ENCODE measurements around the gene RAD51B.
"Not testable (repeated sequence)": the region's sequence is repeated elsewhere in the genome, so short reads cannot be mapped to it uniquely, and the experiment has no call there.

The RAD51B gene

DNA sequence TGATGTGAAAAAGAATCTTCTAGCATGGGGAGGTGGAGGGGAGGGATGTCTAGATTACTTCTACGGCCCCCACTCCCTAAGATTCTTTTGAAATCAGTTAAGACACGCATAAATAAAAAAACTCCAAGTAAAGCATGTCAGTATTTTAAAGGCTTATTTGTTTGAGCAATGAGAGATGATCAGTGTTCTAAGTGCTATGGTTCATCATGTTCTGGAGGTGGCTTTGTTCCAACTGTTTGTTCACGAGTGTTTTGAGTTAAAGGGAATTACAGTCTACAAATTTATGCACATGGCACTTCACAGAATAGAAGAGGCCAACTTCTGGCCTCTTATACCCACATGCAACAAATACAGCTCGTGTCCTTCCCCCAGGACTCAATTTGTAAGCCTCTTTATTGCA is 394.9 kb downstream of the RAD51B start:
- DNase-seq (ENCODE audit: low spot score): no peak

- no peak for DNase-seq (ENCODE audit: low spot score)
Observed at GRCh38 chr14:68215629-68216028, 396.1 kb downstream of the RAD51B start.

DNA sequence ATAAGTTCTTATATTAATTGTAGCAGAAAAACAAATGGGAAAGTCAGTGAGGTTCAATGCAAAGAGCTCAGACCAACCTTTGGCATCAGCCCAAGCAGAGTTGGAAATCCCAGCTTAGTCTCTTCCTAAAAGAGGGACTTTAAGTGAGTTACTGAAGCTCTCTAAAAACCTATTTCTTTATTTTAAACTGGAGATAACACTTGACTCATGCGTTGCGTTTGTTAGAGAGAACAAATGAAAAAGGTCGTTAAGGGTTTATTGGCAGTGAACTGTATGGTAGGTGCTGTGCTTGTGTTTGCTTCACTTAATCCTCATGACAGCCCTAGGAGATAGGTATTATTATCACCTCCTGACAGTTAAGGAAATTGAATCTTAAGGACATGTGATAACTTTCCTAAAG is 396.5 kb downstream of the RAD51B start:
- DNase-seq (ENCODE audit: low spot score): no peak

DNA sequence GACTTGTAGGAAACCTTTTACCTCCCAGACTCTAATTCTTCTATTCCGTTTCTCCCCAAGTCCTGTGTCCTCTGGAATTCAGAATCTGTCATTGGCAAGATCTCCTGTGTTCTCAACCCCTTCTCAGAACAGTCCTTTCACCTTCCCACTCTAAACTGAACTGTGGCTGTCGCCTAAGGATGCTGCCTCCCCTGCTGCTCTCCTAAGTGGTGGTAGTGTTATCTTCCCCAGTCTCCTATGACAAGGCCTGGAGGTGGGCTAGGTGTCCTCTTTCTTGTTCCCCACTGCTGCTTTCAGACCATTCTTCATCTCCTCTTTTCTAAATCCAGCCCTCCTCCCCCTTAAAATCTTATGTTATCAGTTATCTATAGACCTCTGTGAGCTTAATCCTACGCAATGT is 397.4 kb downstream of the RAD51B start:
- no peak for DNase-seq (ENCODE audit: low spot score)

GRCh38 chr14:68217791-68218340 is 398.3 kb downstream of the RAD51B start:
- no peak for DNase-seq (ENCODE audit: low spot score)

DNA sequence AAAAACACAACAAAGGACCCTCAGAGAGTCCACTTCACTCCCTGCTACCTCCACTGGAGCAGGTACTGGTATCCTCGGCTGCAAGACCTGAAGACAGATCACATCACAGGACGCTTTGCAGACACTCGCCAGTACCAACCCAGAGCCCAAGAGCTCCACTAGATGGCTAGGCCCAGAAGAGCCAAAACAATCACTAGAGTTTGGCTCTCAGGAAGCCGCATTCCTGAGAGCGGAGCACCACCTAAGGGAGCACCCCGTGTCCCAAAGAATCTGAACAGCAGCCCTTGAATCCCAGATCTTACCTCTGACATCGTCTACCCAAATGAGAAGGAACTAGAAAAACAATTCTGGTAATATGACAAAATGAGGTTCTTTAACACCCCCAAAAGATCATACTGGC is 399.8 kb downstream of the RAD51B start:
- no peak for DNase-seq (ENCODE audit: low spot score)

GRCh38 chr14:68221046-68221445 is 401.5 kb downstream of the RAD51B start:
- DNase-seq (ENCODE audit: low spot score): not testable (repeated sequence)

- no peak for DNase-seq (ENCODE audit: low spot score)
Observed at GRCh38 chr14:68222154-68222553, 402.6 kb downstream of the RAD51B start.

DNA sequence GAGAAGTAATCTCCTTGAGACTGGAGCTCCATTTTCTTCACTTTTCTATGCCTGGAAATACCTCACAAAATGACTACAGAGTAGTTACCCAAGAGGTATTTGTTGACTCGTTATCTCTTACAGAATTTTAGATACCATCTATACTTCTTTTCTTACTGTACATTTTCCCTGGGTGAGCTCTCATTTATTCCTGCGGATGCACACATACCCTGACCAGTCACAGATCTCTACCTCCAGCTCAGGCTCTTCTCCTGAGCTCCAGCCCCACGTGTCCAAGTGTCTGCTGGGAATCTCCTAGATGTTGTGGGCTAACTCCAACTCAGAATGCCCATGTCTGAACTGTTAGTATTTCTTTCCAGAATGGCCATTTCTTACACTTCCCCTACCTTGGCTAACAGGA is 403.1 kb downstream of the RAD51B start:
- DNase-seq (ENCODE audit: low spot score): no peak

DNA sequence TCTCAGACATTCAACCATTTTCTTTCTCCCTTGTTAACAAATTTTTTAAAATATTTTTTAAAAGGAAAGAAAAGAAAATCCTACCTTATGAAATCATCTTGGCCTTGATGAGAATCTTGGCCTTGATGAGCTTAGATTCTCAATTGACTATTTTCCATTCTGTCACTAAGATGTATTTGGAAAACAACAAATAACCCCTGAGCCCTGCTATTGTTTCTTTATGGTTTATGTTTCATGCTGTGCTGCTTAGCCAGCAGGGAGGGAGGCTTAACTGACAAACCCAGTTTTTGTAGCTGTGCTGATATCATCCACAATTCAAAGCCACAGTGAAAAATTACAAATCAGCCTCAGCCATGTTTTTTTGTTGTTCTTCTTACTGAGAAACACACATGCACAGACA is 404.1 kb downstream of the RAD51B start:
- DNase-seq (ENCODE audit: low spot score): no peak

DNA sequence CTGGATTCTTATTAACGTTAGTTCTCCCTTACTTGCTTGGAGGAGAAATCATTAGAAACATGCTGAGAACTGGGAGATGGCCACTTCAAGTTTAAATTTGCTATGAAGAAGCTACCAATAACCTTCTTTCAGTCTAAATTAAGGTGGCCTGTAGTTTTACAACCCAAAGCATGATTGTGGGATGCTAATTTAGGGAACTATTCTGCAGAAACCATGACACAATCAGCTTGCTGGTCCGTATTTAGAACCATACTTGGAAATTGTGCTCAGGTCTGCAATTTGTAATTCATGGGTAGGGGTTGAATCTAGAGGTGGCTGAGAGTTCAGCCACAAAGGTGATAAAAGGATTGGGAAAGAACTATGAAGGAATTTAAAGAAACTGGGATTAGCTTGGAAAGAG is 405.7 kb downstream of the RAD51B start:
- no peak for DNase-seq (ENCODE audit: low spot score)

GRCh38 chr14:68226523-68226922 is 406.9 kb downstream of the RAD51B start:
- DNase-seq (ENCODE audit: low spot score): no peak

GRCh38 chr14:68228656-68229055 is 409.1 kb downstream of the RAD51B start:
- DNase-seq (ENCODE audit: low spot score): no peak

DNA sequence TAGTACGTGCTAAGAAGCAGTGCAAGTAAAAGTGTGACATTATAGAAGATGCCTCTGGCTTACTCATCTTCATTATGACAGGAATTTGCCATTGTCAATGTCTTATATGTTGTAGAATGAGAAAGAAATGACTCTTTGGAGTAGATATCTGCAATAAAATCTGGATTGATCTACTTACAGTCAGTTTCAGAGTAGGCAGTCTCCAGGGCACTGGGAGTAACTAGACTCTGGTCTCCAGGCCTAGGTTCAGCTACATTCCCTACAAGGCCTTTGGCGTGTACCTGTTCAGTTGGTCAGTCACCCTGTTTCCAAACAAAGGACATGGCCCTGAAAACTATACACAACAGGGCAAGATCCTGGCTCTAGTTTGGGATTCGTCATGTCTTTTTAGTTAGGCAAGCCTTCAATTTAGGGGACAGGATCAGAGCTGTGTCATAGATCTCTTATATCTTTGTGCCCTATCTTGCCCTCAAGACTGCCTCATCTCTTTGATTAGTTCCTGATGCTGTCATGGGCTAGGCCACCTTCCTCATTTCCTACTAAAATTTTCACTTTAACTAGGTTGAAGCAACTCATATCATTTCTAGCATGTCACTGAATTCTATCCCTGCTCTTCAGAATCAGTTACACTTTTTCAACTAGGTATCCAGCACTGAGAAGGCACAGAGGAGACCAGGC is 410.0 kb downstream of the RAD51B start:
- DNase-seq (ENCODE audit: low spot score): no peak

DNA sequence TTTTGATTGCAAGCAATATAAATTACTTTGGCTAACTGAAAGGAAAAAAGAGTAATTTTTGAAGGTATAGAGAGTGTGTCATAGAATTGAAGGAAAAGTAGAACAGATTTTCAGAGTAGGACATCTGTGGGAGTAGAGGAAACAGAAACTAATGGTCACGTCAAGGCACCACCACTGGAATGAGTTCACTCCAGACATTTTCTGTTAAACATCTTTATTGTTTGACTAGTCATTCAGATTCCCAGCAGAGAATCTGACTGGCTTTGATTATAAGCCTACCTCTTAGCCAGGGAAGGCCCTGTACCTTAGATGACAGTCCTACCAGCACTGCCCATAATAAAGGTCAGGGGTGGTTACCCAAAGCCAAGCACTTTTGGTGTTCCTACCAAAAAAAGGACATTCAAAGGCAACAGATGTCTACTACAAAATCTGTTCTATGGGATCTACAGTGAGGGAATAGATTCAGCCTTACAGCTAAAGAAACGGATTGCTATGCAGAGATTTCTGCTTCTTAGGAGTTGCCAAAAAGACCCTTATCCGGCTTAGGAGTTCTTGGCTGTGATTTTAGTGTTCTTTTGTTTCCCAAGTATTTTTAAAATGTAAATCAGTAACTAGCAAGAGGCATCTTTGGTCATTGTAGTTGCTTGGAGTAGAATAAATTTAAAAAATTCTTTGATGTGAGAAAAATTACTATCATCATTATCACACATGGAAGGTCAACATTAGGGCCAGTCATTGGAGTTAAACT is 410.8 kb downstream of the RAD51B start:
- DNase-seq (ENCODE audit: low spot score): no peak

DNA sequence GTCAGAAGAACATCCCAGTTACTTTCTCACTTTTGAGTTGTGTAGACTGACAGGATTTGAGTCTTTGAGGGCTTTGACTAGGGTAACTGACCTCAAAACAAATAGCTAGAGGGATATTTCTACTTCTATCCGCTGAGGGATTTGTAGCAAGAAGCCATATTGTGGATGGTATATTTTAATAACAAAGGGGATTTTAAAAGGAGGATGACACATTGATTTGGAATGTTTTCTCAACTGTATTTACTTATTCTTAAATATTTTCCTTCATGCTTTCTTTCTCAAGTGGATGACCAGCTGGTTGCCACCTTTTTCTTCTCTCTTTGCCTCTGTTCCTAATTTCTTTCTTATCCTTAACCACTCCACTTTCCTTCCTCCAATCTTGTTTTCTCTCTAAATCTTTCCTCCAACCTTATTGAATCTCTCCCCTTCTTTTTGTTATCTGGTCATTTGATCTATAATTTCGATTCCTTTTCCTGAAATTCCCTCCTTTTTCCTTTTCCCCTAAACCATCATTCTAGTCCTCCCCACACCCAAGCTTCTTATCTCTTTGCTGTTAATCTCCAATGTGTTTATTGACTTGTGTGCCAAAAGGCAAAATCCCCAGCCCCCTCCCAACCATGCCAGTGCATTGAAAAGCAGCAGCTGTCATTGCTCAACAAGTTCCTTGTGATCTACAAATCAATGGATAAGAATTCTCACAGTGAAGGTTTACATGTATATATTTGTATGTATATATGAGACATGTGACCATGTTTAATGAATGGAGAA is 411.6 kb downstream of the RAD51B start:
- no peak for DNase-seq (ENCODE audit: low spot score)

DNA sequence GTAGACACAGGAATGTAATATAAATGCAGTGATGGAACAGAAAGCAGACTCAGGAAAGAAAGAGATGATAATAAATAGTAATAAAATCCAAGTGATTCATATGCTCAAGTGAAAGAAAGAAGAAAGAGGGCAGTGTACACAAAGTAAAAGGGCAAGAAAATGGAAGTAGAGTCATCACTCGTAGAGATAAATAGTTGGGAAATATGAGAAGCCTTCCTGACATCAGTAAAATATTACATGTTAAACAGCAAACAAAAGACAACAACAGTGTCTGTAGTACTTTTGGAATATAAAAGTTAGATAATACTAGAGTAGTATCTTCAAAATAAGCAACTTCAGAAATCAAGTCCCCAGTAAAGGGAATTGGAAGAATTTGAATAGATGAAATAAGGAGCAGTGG is 412.3 kb downstream of the RAD51B start:
- DNase-seq (ENCODE audit: low spot score): no peak

GRCh38 chr14:68232300-68233055 is 412.9 kb downstream of the RAD51B start:
- peak; percentile 96 for DNase-seq (ENCODE audit: low spot score)

GRCh38 chr14:68233101-68233784 is 413.7 kb downstream of the RAD51B start:
- DNase-seq (ENCODE audit: low spot score): no peak

DNA sequence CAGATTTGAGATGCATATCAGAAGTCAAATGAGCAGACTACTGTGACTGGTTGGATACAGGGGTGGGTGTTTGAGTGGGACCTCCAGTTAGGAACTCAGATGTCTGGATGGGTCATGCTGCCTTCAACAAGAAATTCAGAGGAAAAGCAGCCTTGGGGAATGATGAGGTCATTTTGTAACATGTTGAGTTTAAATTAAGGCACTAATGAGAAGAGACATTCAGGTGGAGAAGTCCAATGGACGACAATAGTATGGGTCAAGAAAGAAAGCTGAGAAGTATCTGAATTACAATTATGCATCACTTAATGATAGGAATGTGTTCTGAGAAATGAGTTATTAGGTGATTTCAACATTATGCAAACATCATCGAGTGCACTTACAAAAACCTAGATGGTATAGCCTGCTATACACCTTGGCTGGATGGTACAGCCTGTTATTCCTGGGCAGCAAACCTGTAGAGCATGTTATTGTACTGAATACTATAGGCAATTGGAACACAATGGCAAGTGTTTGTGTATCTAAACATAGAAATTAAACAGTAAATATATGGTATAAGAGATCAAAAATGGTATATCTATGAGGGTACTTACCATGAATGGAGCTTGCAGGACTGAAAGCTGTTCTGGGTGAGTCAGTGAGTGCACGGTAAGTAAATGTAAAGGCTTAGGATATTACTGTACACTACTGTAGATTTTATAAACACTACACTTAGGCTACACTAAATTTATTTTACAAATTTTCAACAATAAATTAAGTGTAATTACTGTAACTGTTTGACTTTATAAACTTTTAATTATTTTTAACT is 414.7 kb downstream of the RAD51B start:
- DNase-seq (ENCODE audit: low spot score): no peak

- peak; percentile 30 for DNase-seq (ENCODE audit: low spot score)
Observed at GRCh38 chr14:68235011-68235410, 415.4 kb downstream of the RAD51B start.

Measured in RKO (cell line).